D341Med (cell line): ENCODE measurements around the gene TJP2.

Experiments
- DNase-seq: peaks from one replicate; pipeline ENCODE4 v3.0.0; 2012; ENCODE audit warnings: low spot score

Gene TJP2

GRCh38 chr9:69232135-69232534, 58.1 kb downstream of the TJP2 start:
- no peak for DNase-seq

DNA sequence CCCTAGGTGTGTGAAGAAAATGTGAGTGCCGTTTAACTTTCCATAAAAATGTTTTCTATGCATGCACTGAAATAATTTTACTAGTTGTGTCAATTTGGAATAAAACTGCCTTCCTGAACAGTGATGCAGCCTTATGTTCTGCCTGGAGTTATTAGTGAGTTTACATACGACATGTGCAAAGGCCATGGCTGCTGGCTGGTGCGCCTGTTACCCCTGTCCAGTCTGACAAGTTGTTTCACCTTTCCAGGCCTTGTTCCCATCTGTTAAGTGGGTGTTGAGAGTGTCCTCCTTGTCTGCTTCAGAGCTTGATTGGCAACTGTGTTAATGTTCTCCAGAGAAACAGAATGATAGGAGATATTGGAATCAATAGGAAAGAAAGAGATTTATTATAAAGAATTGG, 60.6 kb downstream of the TJP2 start:
- DNase-seq, result no peak

DNA sequence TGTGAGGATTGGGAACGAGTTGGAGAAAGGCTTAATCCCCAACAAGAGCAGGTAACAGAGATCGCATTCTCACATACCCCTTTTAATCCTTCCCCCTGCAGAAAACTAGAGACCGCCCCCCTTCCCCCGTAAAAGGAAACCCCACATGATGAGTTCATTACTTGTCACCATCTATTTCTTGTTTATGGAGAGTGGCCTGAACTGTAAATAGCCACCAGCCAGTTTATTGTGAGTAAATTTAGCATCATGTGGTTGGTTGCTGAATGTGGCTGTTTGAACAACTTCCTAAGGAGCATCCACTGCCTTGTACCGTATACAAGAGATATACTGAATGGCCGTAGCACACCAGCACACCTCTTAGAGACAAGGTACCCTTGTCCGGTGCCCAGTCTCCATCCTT, 62.1 kb downstream of the TJP2 start:
- DNase-seq, result no peak

DNA sequence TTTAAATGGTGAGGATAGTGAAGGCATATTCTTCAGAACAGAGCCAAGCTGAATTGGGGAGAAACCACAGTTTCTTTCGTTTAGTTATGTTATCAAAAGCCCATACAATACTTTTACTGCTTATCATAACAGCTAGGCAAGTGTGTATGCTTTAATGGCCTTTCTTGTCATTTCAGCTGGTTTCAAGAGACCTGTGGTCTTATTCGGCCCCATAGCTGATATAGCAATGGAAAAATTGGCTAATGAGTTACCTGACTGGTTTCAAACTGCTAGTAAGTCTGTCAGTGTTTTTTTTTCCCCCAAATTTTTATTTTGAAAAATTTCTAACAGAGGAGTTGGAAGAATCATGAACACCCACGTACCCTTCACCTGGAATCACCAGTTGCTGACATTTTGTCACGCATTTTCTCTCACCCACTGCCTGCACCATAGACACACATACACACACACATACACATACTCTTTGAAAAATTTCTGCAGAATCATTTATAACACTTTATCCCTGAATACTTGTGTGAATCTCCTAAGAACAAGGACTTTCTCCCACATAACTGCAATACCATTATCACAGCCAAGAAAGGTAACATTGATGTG, 63.7 kb downstream of the TJP2 start:
- no peak for DNase-seq

DNA sequence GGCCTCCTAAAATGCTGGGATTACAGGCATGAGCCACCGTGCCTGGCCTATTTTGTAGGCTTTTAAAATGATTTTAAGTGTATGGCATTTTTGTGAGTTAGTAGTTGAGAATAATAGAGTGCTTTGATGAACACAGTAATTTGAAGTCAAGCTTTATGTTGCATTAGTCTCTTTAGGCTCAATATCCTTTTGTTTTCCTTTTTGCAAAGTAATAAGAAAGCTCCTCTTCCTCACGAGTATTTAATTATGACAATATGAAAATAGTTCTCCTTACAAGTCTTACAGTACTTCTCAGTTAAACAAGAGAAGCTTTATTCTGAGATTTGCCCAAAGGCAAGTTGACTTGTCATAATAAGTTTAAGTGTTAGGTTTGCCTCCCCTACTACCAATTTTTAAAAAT, 69.0 kb downstream of the TJP2 start:
- DNase-seq, result no peak

GRCh38 chr9:69246629-69247028, 72.6 kb downstream of the TJP2 start:
- DNase-seq, result no peak

- DNase-seq, result no peak
Observed at GRCh38 chr9:69248005-69248404, 73.9 kb downstream of the TJP2 start.

GRCh38 chr9:69249337-69249736, 75.3 kb downstream of the TJP2 start:
- no peak for DNase-seq

DNA sequence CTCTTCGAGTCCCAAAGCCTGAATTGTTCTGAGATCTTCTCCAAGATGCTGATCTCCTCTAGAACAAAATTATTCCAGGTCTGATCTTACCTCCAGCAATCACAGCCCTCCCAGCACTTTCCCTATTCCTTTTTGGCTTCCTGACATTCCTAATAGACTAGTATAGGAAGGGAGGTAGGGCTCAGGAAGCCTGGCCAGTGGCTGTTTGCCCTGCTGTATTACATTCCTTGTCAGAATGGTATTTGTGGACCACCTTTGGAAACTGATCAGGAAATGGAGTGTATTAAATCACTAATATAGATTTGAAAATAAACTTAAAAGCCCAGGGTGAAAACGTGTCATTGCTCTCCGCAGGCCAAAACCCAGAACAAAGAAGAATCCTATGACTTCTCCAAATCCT, 76.6 kb downstream of the TJP2 start:
- no peak for DNase-seq

- DNase-seq, result no peak
Observed at GRCh38 chr9:69252436-69252835, 78.4 kb downstream of the TJP2 start.

GRCh38 chr9:69253057-69253456, 79.0 kb downstream of the TJP2 start:
- no peak for DNase-seq

DNA sequence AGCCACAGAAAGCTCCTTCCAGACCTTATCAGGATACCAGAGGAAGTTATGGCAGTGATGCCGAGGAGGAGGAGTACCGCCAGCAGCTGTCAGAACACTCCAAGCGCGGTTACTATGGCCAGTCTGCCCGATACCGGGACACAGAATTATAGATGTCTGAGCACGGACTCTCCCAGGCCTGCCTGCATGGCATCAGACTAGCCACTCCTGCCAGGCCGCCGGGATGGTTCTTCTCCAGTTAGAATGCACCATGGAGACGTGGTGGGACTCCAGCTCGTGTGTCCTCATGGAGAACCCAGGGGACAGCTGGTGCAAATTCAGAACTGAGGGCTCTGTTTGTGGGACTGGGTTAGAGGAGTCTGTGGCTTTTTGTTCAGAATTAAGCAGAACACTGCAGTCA, 80.1 kb downstream of the TJP2 start:
- no peak for DNase-seq

DNA sequence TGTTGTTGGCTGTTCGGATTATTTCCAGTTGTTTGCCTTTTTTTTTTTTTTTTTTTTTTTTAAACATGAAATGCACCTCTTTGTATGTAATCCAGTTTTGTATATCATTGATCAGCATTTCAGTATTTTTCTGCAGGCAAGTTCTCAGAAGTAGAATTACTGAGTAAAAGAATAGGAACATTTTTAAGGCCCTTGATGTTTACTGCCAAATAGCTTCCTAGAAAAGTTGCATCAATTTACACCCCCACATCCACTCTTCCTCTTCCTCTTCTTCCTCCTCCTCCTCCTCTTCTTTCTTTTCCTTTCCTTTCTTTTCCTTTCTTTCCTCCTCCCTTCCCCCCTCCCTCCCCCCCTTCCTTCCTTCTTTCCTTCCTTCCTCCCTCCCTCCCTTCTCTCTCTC, 81.5 kb downstream of the TJP2 start:
- no peak for DNase-seq

DNA sequence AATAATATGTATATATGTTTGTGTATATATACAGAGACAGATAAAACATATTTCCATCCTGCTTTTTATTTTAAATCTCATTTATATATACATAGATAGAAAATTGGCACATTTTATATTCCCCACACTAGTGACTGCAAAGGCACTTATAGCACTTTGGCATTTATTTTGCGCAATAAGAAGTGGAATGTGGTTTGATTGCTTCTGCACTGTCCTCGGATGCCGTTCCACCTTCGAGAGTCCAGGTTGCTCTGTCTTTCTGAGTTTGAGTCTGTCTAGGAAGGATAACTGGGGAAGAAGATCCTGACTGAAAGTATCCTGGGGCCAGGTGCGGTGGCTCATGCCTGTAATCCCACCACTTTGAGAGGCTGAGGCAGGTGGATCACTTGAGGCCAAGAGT, 84.5 kb downstream of the TJP2 start:
- DNase-seq, result no peak

GRCh38 chr9:69260161-69260560, 86.1 kb downstream of the TJP2 start:
- DNase-seq, result no peak

- DNase-seq, result no peak
Observed at GRCh38 chr9:69261636-69262035, 87.6 kb downstream of the TJP2 start.

DNA sequence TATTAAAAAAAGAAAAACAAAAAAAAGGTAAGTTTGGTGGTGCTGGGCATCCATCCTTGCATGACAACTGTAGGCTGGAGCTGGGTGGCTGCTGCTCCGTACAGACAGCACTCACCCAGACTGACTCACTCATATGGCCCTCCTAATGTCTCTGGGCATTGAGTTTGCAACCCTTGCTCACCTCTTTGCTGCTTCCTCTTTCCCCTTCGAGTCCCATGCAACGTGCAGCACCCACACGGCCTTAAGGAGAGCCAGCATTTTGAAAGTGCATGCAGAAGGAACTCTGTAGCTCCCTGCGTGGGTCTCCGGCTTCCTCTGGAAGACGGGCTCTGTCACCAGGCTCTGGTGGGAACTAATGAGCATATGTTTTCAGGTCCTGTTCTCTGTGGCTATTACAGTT, 90.4 kb downstream of the TJP2 start:
- DNase-seq, result no peak

- no peak for DNase-seq
Observed at GRCh38 chr9:69265891-69266290, 91.8 kb downstream of the TJP2 start.

- DNase-seq, result no peak
Observed at GRCh38 chr9:69272212-69272611, 98.1 kb downstream of the TJP2 start.

DNA sequence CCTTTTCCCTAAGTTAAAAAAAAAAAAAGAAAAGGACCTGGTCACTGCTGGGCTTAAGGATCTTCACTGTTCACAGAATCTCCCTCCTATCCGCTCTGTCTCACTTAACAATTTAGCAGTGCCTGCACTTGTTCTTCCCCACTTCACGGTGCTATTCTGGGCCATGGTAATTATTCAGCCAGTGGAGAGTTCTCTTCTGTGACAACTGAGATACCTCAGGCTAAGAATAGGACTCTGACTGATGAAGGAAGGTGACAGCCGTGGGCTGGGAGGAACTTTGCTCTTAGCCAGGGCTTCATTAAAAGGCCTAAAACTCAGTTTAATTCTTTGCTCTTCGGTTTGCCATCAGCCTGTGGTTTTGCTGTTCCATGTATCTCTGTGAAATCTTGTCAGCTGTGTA, 99.1 kb downstream of the TJP2 start:
- no peak for DNase-seq

- DNase-seq, result no peak
Observed at GRCh38 chr9:69276775-69277174, 102.7 kb downstream of the TJP2 start.

- no peak for DNase-seq
Observed at GRCh38 chr9:69279084-69279731, 105.1 kb downstream of the TJP2 start.

DNA sequence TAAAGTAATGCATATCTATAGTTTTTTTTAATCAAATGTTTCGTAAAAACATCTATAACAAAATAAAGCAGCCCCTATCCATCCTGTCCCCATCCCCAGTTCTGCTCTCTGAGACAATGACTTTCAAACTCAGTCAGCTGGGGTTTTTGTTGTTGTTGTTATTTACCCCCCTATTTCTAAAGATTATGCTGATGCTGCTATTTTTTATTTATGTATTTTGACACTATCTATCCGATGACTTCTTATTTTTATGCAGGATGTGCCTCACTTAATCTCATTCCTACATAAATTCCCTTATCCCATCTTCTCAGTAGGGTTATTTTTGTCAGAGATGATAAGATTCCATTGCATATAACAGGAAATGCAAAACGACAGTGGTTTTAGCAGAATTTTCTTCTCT, 105.7 kb downstream of the TJP2 start:
- DNase-seq, result no peak

GRCh38 chr9:69283003-69283402, 108.9 kb downstream of the TJP2 start:
- DNase-seq, result no peak
